OCI-LY3 (cell line): ENCODE measurements around the gene DPF3.

Experiments
- H2AFZ ChIP-seq: fragments of 200-600, 300-600 bp; shearing (Covaris generic); 2 replicates; pipeline ENCODE4 v1.6.0; 2014; ENCODE audit warnings: antibody characterized with exemption, low read depth, low read length
- H3K27ac ChIP-seq: fragments of 200-600, 300-600 bp; sonication (generic); 2 replicates; pipeline ENCODE4 v1.5.1; 2014; ENCODE audit warnings: mild to moderate bottlenecking, low read length, moderate library complexity, mixed read lengths
- H3K27me3 ChIP-seq: fragments of 200-600, 300-600 bp; sonication (generic); 2 replicates; pipeline ENCODE4 v1.6.1; 2014; ENCODE audit warnings: low read depth, low read length, mixed read lengths
- H3K36me3 ChIP-seq: fragments of 200-600, 300-600 bp; sonication (generic); replicated peaks from 2 replicates; pipeline ENCODE3; 2014; ENCODE audit warnings: low read depth, low read length, mixed read lengths
- H3K4me1 ChIP-seq: fragments of 300-600, 200-600 bp; sonication (generic); 2 replicates; pipeline ENCODE4 v1.6.1; 2014; ENCODE audit warnings: low read length, mixed read lengths
- H3K4me2 ChIP-seq: fragments of 200-600, 300-600 bp; sonication (generic); 2 replicates; pipeline ENCODE4 v1.6.1; 2014; ENCODE audit warnings: low read length, mixed read lengths
- H3K4me3 ChIP-seq: fragments of 300-600, 200-600 bp; sonication (generic); 2 replicates; pipeline ENCODE4 v1.5.1; 2014; ENCODE audit warnings: antibody characterized with exemption, mild to moderate bottlenecking, low read length, moderate library complexity
- H3K79me2 ChIP-seq: fragments of 300-600, 200-600 bp; shearing (Covaris generic); 2 replicates; pipeline ENCODE4 v1.6.1; 2014; ENCODE audit warnings: mild to moderate bottlenecking, low read length, mixed read lengths
- H3K9ac ChIP-seq: fragments of 300-600, 200-600 bp; shearing (Covaris generic); 2 replicates; pipeline ENCODE4 v1.6.0; 2014; ENCODE audit warnings: mild to moderate bottlenecking, low read length, moderate library complexity
- H3K9me3 ChIP-seq: fragments of 200-600, 300-600 bp; shearing (Covaris generic); 2 replicates; pipeline ENCODE4 v1.6.1; 2014; ENCODE audit warnings: low read length, mixed read lengths; ENCODE audit not compliant: insufficient read depth
- H4K20me1 ChIP-seq: fragments of 200-600, 300-600 bp; sonication (generic); 2 replicates; pipeline ENCODE4 v1.6.1; 2016; ENCODE audit warnings: low read length, mixed read lengths; ENCODE audit not compliant: insufficient read depth
- CTCF ChIP-seq: fragments of 200-600, 300-600 bp; sonication (generic); IDR thresholded peaks from 2 replicates; pipeline ENCODE4 v1.5.1; 2014; ENCODE audit warnings: antibody characterized with exemption, low read length, low read depth
- EZH2phosphoT487 ChIP-seq: fragments of 200-600 bp; shearing (Covaris generic); IDR thresholded peaks from 2 replicates; pipeline ENCODE4 v1.6.1; 2018; ENCODE audit warnings: antibody characterized with exemption, mixed run types, low read depth

Gene DPF3

GRCh38 chr14:72589652-72590051 is 304.2 kb downstream of the DPF3 start:
- no peaks in the 10 kb centered on the region for H3K79me2 ChIP-seq
- H3K36me3 ChIP-seq = no peaks in the 10 kb centered on the region
- H3K4me2 ChIP-seq = no peak overlapping the region
- peaks cover 9% of the 10 kb centered on the region for H3K4me1 ChIP-seq
- H4K20me1 ChIP-seq = no peaks in the 10 kb centered on the region
- H3K9me3 ChIP-seq = no peaks in the 10 kb centered on the region
- H2AFZ ChIP-seq = no peak overlapping the region
- H3K27ac ChIP-seq = no peak overlapping the region
- no peak for TF ChIP-seq EZH2phosphoT487
- no peak for TF ChIP-seq CTCF
- no peak overlapping the region for H3K4me3 ChIP-seq
- no peak overlapping the region for H3K9ac ChIP-seq
- peaks cover 42% of the 10 kb centered on the region for H3K27me3 ChIP-seq

DNA sequence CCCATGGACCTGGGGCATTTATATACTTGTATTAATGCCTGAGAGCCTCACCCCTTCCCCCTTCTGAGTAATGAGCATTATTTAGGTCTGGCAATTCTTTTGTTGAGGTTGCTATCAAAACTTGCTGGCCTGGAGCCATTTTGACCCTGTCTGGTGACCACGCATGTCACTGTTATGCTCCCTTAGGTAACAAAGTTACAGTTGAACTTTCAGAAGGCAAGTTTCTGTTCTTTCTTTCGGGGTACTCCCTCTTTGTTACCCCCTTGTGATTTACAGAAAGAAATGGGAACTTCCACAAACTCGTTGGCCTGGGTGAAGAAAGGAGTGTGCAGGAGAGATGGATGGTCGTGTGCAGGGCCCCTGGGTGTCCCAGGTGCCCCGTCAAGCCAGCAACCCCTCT is 305.4 kb downstream of the DPF3 start:
- no peaks in the 10 kb centered on the region for H3K9me3 ChIP-seq
- H3K36me3 ChIP-seq = no peaks in the 10 kb centered on the region
- TF ChIP-seq CTCF (no peak), EZH2phosphoT487 (no peak)
- H3K4me3 ChIP-seq = no peak overlapping the region
- H2AFZ ChIP-seq = 0 out of 2 replicates have a peak overlapping the region, but pooled peaks have one; percentile 25
- H3K27ac ChIP-seq = no peak overlapping the region
- H3K27me3 ChIP-seq = peaks cover 36% of the 10 kb centered on the region
- H4K20me1 ChIP-seq = no peaks in the 10 kb centered on the region
- H3K4me2 ChIP-seq = peak overlapping the region; percentile 57
- no peak overlapping the region for H3K9ac ChIP-seq
- no peaks in the 10 kb centered on the region for H3K79me2 ChIP-seq
- H3K4me1 ChIP-seq = peaks cover 9% of the 10 kb centered on the region

- Histone ChIP-seq H3K4me2 (no peak overlapping the region), H4K20me1 (no peaks in the 10 kb centered on the region), H3K4me1 (peaks cover 5% of the 10 kb centered on the region), H3K79me2 (no peaks in the 10 kb centered on the region), H3K9ac (no peak overlapping the region), H3K4me3 (no peak overlapping the region), H2AFZ (no peak overlapping the region), H3K36me3 (no peaks in the 10 kb centered on the region), H3K27ac (no peak overlapping the region), H3K27me3 (peaks cover 33% of the 10 kb centered on the region), H3K9me3 (no peaks in the 10 kb centered on the region)
- no peak for TF ChIP-seq CTCF
- no peak for TF ChIP-seq EZH2phosphoT487
These were observed 310.3 kb downstream of the DPF3 start for GRCh38 chr14:72583316-72584272.

DNA sequence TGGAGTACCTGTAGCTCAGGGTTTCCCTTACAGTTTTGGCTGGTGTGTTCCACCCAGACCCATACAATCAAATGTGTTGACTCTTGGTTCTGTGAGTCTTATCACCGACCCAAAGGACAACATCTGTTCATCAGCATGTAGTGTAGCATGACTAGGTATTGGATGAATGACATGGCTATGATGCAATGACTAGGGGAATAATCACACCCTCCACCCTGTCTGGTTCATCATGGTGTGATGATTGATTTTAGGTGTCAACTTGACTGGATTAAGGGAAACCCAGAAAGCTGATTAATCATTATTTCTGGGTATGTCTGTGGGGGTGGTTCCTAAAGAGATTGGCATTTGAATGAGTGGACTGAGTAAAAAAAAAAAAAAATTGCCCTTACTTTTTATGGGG is 311.3 kb downstream of the DPF3 start:
- no peaks in the 10 kb centered on the region for H3K79me2 ChIP-seq
- H3K27me3 ChIP-seq = peaks cover 44% of the 10 kb centered on the region
- H3K4me2 ChIP-seq = no peak overlapping the region
- no peak overlapping the region for H3K4me3 ChIP-seq
- TF ChIP-seq EZH2phosphoT487 (no peak), CTCF (no peak)
- no peak overlapping the region for H3K27ac ChIP-seq
- H3K9me3 ChIP-seq = no peaks in the 10 kb centered on the region
- no peaks in the 10 kb centered on the region for H3K36me3 ChIP-seq
- no peaks in the 10 kb centered on the region for H3K4me1 ChIP-seq
- no peak overlapping the region for H3K9ac ChIP-seq
- H2AFZ ChIP-seq = no peak overlapping the region
- H4K20me1 ChIP-seq = no peaks in the 10 kb centered on the region
